T1000 (cell line): ENCODE data around the gene HSPA1L.

Source experiments
- DNase-seq: peaks from one replicate; lab custom pipeline; 2025; ENCODE audit warnings: mixed read lengths; lab: John Stamatoyannopoulos, UW

HSPA1L gene

GRCh38 chr6:31763619-31763940 is 51.5 kb downstream of the HSPA1L start:
- DNase-seq = no peak

DNA sequence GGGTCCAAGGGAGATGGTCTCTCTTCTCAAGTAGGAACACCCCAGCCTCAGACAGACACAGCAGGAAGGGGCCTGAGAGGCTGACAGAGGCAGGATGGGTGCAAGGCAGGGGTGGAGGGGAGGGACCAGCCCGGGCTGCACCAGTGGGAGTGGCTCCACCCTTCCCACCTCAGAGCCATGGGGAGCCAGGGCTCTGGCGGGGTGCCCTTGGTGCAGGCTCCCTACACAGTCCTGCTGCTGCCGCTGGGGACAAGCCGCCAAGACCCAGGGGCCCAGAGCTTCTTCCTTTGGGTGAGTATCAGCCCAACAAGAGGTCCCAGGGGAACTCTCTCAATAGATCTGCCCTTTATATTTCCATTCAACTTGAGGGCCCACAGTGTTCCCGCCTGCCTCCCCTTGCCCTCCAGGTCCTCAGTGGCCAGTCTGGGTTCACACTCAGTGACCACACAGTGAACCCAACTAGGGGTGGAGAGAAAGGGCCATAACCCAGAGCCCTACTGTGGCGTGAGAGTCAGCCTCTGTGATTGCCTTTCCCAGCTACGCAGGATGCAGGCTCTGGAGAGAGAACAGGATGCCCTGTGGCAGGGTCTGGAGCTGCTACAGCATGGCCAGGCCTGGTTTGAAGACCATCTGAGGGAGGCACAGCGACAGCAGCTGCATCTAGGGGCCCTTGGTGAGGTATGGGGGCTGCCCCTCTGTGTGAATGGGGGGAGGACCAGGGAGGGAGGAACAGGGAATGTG is 52.0 kb downstream of the HSPA1L start:
- DNase-seq = no peak

DNA sequence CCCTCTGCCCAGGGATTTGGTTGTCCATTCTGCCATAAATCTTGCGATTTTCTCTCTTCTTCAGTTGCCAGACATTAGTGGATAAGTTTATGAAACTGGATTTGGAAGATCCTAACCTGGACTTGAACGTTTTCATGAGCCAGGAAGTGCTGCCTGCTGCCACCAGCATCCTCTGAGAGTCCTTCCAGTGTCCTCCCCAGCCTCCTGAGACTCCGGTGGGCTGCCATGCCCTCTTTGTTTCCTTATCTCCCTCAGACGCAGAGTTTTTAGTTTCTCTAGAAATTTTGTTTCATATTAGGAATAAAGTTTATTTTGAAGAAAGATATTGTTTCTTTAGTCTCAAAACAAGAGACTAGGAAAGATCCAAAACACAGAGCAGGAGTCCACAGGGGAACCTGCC is 52.7 kb downstream of the HSPA1L start, which contains the start of gene SAPCD1:
Gene SAPCD1, plus strand, starts transcription at position 301 of the 400 bp plus-strand sequence. CDS start 399 bp downstream, outside the sequence.
- no peak for DNase-seq

DNA sequence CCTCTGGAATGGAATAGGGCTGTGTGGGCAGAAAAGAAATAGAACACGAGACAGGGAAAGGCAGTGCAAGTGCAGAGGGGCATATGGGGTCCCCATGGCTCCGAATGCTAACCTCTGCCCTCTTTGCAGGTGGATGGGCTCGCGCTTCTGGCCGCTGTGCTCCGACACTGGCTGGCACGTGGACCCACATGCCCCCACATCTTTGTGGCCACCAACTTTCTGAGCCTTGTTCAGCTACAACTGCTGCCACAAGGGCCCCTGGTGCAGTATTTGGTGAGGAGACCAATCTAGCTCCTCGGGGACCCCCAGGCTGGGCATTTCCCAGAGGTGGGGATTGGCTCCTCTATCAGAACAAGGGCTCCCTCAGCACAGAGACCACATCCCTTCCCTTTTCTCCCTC is 53.7 kb downstream of the HSPA1L start:
- no peak for DNase-seq

GRCh38 chr6:31760790-31761189 is 54.3 kb downstream of the HSPA1L start:
- DNase-seq = no peak
